Panc1 (cell line): ENCODE results near the gene INTS11. TPM values are rescaled to one million over a fixed set of nuclear protein-coding genes. Genes with fewer than 3 reads are reported as not detected.

ENCODE experiments used
- ATAC-seq: fragments of 200-7000 bp; cut with Tn5 transposase; 2 replicates; pipeline ENCODE4 v1.9.1; 2020; ENCODE audit warnings: mild to moderate bottlenecking, moderate library complexity
- BruUV-seq: library from RNA; stranded (reverse); fragments of 400-500 nt; replicated peaks from 2 replicates; lab custom pipeline; 2021; lab: Mats Ljungman, UMichigan
- CTCF ChIA-PET: fragments of 300-600 bp; sonication (Branson Sonifier 250); formaldehyde crosslinking; loops from one replicate; lab custom pipeline; 2022; ENCODE audit warnings: antibody characterized with exemption; lab: Charles Lee
- POLR2A ChIA-PET: fragments of 300-600 bp; sonication (Branson Sonifier 250); formaldehyde crosslinking; loops from one replicate; lab custom pipeline; 2022; ENCODE audit warnings: antibody characterized with exemption; lab: Charles Lee
- DNase-seq: peaks from one replicate; pipeline ENCODE4 v3.0.0-alpha.2; 2010; ENCODE audit warnings: low read depth, low spot score
- H3K27ac ChIP-seq: 2 replicates; pipeline ENCODE4 v1.5.1; 2011; ENCODE audit warnings: mild to moderate bottlenecking, low read length, inconsistent platforms
- H3K27me3 ChIP-seq: fragments of 200-500 bp; sonication (Bioruptor generic); 2 replicates; pipeline ENCODE4 v1.6.0; 2014; ENCODE audit warnings: low read length, inconsistent platforms; ENCODE audit not compliant: control insufficient read depth, insufficient read depth
- H3K36me3 ChIP-seq: fragments of 200-500 bp; sonication (Bioruptor generic); 2 replicates; pipeline ENCODE4 v1.5.1; 2014; ENCODE audit warnings: inconsistent platforms, mild to moderate bottlenecking, low read length, moderate library complexity; ENCODE audit not compliant: control insufficient read depth, insufficient read depth
- H3K4me1 ChIP-seq: 2 replicates; pipeline ENCODE4 v1.5.1; 2011; ENCODE audit warnings: inconsistent platforms, mild to moderate bottlenecking, low read length, moderate library complexity; ENCODE audit not compliant: control insufficient read depth, insufficient read depth
- H3K4me3 ChIP-seq, 2 experiments: 2 replicates each; pipeline ENCODE4 v1.5.1; 2011 to 2012; ENCODE audit warnings: low read depth in 2 of 2, low read length in 2 of 2, mild to moderate bottlenecking in 2 of 2, inconsistent platforms in 1 of 2, moderate library complexity in 1 of 2
- H3K9me3 ChIP-seq: fragments of 200-500 bp; sonication (Bioruptor generic); 2 replicates; pipeline ENCODE4 v1.5.1; 2014; ENCODE audit warnings: low read depth, mild to moderate bottlenecking, inconsistent platforms, low read length, moderate library complexity; ENCODE audit not compliant: control insufficient read depth, insufficient read depth
- CTCF ChIP-seq: fragments of 450-650 bp; IDR thresholded peaks from 2 replicates; pipeline ENCODE4 v1.5.1; 2017; ENCODE audit warnings: mild to moderate bottlenecking
- POLR2AphosphoS5 ChIP-seq: IDR thresholded peaks from 2 replicates; pipeline ENCODE4 v1.6.1; 2012; ENCODE audit warnings: mild to moderate bottlenecking, low read depth, low read length, moderate library complexity
- REST ChIP-seq, 2 experiments: IDR thresholded peaks; 2 replicates each; pipeline ENCODE4 v1.6.1; 2011 to 2012; ENCODE audit warnings: low read depth in 2 of 2, control low read depth in 1 of 2, low read length in 1 of 2, mild to moderate bottlenecking in 1 of 2, moderate library complexity in 1 of 2; ENCODE audit not compliant: insufficient read depth in 1 of 2
- SIN3A ChIP-seq: IDR thresholded peaks from 2 replicates; pipeline ENCODE4 v1.6.1; 2012; ENCODE audit warnings: low read depth, mild to moderate bottlenecking, low read length, moderate library complexity, borderline replicate concordance; ENCODE audit not compliant: insufficient read depth
- TCF7L2 ChIP-seq: IDR thresholded peaks from 2 replicates; pipeline ENCODE4 v1.6.1; 2011; ENCODE audit warnings: mild to moderate bottlenecking, low read depth, low read length, inconsistent platforms
- in situ Hi-C: cut with HindIII; loops from 2 replicates; pipeline ENCODE4 v1.10.0; 2016; ENCODE audit warnings: low sequenced_read_pairs, low pct_unique_long_range_greater_than_20kb
- intact Hi-C: fragments of 100-400 bp; cut with micrococcal nuclease; formaldehyde crosslinking; loops from one replicate; pipeline ENCODE4 v1.10.0; 2022; ENCODE audit not compliant: unreplicated experiment
- total RNA-seq: library from RNA; stranded (reverse); gene quantifications from one replicate; pipeline ENCODE4 v1.2.1, GENCODE V29; 2021; ENCODE audit not compliant: unreplicated experiment

The INTS11 gene
- total RNA-seq, 1 experiment from 2014 or later = 114 TPM

- intact Hi-C loops = no loop called here
- ChIA-PET CTCF (interaction anchor here (0.5 to 0.6 kb wide), 2 partner anchors 14 to 190 kb away, joined by 3 to 7 read pairs; no protein-coding TSS in a partner anchor), POLR2A (no interaction called here)
- Histone ChIP-seq H3K27ac (peak overlapping the region; percentile 77), H3K36me3 (no peaks in the 10 kb centered on the region; the same call in 1 of the 2 replicates), H3K27me3 (no peaks in the 10 kb centered on the region), H3K9me3 (no peaks in the 10 kb centered on the region), H3K4me3 (peak overlapping the region; percentile 64 to 72), H3K4me1 (peaks cover 35% of the 10 kb centered on the region)
- in situ Hi-C loops = no loop called here
- DNase-seq (no peak), ATAC-seq (peak; percentile 1)
- BruUV-seq = no TSS peak
- no peak for TF ChIP-seq SIN3A
- no peak for TF ChIP-seq CTCF
- no peak for TF ChIP-seq REST (IDR thresholded peaks at IDR 0.05; ENCODE audit: insufficient read depth in 1 of 2, low read depth in 2 of 2, low read length in 1 of 2)
- TF ChIP-seq TCF7L2 = no peak
- peak; percentile 64 for TF ChIP-seq POLR2AphosphoS5
Measured at GRCh38 chr1:1309251-1310108, 15.0 kb downstream of the INTS11 start.

GRCh38 chr1:1308756-1309250, 15.7 kb downstream of the INTS11 start:
- POLR2A ChIA-PET = no interaction called here
- in situ Hi-C loops = no loop called here
- intact Hi-C loops = no loop called here
- H3K9me3 ChIP-seq = no peaks in the 10 kb centered on the region
- H3K27ac ChIP-seq = peak overlapping the region; percentile 77
- H3K4me3 ChIP-seq = peak overlapping the region; percentile 64 to 72
- CTCF ChIA-PET = no interaction called here
- TF ChIP-seq REST (IDR thresholded peaks at IDR 0.05; ENCODE audit: insufficient read depth in 1 of 2, low read depth in 2 of 2, low read length in 1 of 2) (peak in 1 of 2 experiments; percentile 44; a peak in 1 of 4 replicates), CTCF (no peak)
- ATAC-seq (no peak), DNase-seq (no peak)
- BruUV-seq = TSS peak; percentile 77
- no peaks in the 10 kb centered on the region for H3K27me3 ChIP-seq
- no peaks in the 10 kb centered on the region; the same call in 1 of the 2 replicates for H3K36me3 ChIP-seq
- peaks cover 42% of the 10 kb centered on the region for H3K4me1 ChIP-seq
